Stimulated activated CD8-positive, alpha-beta memory T cell treated with anti-CD3 and anti-CD28 coated beads, Interleukin-12 subunit alpha, Interleukin-12 subunit beta, amount 100 ng/mL, for 1 hour (primary cell): Measurements from ENCODE around the gene KRTAP10-10.
"Not testable (repeated sequence)": the region's sequence is repeated elsewhere in the genome, so short reads cannot be mapped to it uniquely, and the experiment has no call there.

Experiments
- DNase-seq: peaks from one replicate; pipeline ENCODE4 v3.0.0-alpha.2; 2020; ENCODE audit warnings: low read depth

KRTAP10-10 gene

DNA sequence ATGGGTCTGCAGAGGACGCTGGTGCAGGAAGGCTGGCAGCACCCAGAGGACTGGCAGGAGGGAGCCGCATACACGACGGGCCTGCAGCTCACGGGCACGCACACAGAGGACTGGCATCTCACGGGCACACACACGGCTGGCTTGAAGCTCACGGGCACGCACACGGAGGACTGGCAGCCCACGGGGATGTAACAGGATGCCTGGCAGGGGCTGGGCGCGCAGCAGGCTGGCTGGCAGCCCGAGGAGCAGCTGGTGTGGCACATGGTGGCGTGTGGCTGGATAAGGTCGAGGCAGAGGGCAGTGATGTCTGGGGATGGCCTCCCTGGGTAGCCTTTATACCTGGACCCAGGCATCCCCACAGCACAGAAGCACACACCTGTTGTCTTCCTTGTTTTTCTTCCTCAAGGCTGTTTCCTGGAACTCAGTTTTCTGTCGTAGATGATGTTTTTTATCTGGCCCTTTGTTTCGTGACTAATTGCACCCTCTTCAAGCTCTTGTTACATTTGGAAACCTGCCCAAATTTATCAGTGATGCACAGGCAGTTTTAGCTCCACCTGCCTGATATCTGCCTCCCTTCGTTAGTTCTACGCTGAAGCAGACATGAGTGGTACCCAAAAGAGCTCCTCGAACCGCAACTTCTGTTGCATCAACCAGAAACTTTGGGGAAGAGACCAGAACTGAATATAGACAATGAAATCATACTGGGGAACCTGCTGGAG, 44.9 kb downstream of the KRTAP10-10 start, which contains the start of gene KRTAP12-1:
TSS of gene KRTAP12-1 (minus strand) at position 303 of the 719 bp plus-strand sequence. CDS start at position 263, 40 bp downstream.
- no peak for DNase-seq

DNA sequence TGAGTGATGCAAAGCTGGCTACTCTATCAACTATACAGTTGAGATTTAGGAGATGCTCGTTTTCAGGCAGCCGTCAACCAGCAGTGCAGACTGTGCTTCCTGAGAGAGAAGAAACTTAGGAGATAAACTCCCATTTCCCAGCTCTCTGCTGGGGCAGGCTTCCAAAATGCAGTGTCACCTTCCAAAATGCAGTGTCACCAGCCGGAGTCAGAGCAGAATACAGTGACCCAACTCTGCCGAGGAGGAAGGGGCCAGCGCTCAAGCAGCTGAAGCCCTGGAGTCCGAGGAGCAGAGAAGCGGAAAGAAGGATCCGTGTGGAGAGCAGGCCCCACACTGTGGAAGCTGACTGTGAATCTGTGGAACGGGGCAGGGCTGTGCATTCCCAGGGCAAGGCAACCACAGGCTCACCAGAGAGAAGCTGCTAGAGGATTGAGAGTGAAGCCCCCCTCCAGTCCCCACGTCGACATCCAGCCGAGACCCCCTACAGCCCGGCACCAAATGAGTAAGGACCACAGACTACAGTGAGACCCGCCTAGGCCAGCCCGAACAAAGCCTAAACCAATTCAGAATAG, 45.5 kb downstream of the KRTAP10-10 start:
- no peak for DNase-seq

DNA sequence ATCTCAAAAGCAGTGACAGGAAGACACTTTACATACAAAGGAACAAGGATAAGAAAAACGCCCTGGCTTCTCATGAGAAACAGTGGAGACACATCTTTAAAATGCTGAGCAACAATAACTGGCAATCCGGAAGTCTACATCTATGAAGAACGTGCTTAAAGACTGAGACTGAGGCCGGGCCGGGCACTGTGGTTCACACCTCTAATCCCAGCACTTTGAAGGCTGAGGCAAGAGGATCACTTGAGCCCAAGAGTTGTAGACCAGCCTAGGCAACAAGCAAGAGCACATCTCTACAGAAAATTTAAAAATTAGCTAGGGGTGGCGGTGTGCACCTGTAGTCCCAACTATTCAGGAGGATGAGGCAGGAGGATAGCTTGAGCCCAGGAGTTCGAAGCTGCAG, 46.9 kb downstream of the KRTAP10-10 start:
- no peak for DNase-seq

DNA sequence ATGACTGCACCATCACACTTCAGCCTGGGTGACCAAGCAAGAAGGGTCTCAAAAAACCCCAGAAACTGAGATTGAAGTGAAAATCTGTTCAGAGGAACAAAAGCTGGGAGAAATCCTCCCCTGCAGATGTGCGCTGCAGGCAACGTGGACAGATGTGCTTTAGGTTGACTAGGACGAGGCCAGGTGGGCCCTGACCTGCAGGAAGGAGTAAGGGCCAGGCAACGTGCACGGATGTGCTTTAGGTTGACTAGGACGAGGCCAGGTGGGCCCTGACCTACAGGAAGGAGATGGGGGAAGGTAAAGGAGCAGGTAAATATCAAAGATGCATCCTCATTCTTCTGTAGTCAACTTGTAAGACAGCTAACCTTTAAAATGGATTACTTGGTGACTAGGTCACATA, 47.3 kb downstream of the KRTAP10-10 start:
- DNase-seq, result no peak

DNA sequence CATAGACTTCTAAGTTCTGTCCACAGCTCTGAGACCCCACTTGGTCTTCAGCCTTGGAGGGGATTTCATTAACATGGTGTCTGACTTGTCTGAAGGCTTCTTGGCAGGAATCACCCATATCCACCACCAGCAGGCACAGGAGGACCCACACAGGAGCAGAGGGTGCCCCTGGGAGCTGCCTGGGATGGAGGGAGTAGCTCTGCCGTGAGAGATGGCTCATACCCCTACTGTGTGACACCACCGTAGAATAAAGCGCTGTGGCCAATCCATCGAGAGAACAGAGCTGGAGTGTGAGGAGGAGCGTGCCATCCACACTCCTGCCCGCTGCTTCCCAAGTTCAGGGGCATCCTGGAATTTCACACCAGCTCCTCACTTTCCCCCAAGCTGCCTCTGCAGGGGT, 47.9 kb downstream of the KRTAP10-10 start:
- DNase-seq, result not testable (repeated sequence)

DNA sequence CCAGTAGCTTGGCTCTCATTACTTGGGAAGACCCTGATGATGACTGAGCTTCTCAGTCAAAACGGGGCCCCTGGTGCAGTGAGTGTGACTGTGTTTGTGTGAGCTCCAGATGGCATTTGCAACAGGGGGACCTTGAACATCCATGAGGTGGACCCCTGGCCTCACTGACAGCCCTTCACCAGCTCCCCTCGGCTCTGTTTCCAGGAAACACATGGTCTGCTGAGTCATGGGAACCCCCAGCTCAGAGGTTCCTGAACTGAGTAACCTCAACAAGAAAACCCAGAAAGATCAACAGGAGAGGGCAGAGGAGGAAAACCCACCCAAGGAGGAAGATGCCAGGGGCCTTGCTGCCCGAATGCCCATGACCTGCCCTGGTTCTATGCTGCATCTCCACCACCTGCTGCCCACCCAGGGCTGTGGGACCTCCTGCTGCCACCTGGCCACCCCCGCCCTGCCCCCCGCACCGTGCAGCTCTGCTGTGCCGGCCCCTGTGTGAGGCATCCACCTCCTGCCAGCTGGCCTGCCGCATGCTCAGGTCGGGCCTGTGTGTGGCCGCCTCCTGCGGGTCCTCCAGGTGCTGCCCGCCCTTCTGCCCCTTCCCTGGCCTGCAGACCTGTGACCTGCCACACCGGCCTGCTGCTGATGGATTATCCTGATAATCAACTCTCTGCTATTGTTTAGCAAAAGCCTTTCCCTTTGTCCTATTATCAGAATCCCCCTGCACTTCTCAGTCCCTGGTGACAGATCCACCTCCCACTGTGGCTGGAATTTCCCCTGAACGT, 49.0 kb downstream of the KRTAP10-10 start:
- DNase-seq, result no peak

DNA sequence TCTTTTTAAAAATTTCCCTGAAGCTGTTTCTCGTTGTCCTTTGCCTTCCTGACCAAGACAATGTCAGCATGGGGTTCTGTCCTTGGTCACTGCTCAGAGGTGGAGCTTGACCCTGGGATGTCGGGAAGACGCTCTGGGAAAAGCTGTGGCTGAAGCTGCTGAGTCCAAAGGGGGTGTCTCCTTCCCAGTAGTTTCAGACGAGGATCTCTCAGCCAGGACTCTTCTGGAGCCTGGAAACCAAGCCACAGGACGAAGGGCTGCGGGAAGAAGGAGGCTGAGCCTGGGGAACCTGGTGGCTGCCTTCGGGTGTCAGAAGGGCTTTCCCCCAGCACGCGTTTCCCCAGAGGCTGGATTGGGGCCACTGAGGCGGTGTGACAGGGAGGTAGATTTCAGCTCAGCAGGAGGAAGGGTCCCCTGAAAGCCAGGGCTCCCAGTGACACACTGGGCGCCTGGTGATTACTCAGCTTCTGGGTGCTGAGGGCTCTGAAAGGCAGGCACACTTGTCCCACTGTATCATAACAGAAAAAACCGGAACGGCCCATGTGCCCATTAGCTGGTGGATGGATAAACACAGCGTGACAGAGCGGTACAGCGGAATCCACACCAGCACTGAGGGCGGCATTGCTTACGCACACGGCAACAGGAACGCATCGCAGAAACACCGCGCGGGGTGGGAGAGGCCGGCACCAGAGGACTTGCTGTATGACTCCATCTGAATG, 49.8 kb downstream of the KRTAP10-10 start:
- DNase-seq, result no peak

- no peak for DNase-seq
Observed at GRCh38 chr21:44687671-44688070, 50.5 kb downstream of the KRTAP10-10 start.
